ENCODE data around the gene FARSA. TPM values are rescaled to one million over a fixed set of nuclear protein-coding genes. Genes with fewer than 3 reads are reported as not detected.

Gene FARSA
- total and polyA plus RNA-seq, 2 of the 13 experiments (the other 11 are each of a cell fraction or from before 2014, with no cell fraction given): 25.9 to 72.0 TPM

- TF ChIP-seq ZBED4 (CRISPR knock-in tag; IDR thresholded peaks at IDR 0.05; ENCODE audit: borderline replicate concordance) (peak; percentile 60; the same call in 1 of the 2 replicates), NR2F1 (CRISPR knock-in tag; IDR thresholded peaks at IDR 0.05) (no peak), ZNF251 (CRISPR knock-in tag; IDR thresholded peaks at IDR 0.05) (no peak), SIN3B (IDR thresholded peaks at IDR 0.05; ENCODE audit: low read length) (0 out of 2 replicates have a peak, but pooled peaks have one; percentile 21), ZNF558 (CRISPR knock-in tag; IDR thresholded peaks at IDR 0.05; ENCODE audit: borderline replicate concordance) (peak; percentile 87; the same call in 1 of the 2 replicates), ZBTB46 (CRISPR knock-in tag; IDR thresholded peaks at IDR 0.05; ENCODE audit: borderline replicate concordance) (no peak), ZNF556 (CRISPR knock-in tag; IDR thresholded peaks at IDR 0.05; ENCODE audit: borderline replicate concordance) (peak; percentile 62; the same call in 1 of the 2 replicates), GFI1 (CRISPR knock-in tag; IDR thresholded peaks at IDR 0.05; ENCODE audit: borderline replicate concordance) (no peak), ZBTB10 (CRISPR knock-in tag; IDR thresholded peaks at IDR 0.05; ENCODE audit: borderline replicate concordance) (no peak), ZNF460 (CRISPR knock-in tag; IDR thresholded peaks at IDR 0.05; ENCODE audit: borderline replicate concordance) (no peak), ATF7-NPFF (CRISPR knock-in tag; IDR thresholded peaks at IDR 0.05; ENCODE audit: low read depth) (0 out of 2 replicates have a peak, but pooled peaks have one; percentile 62)
Measured at GRCh38 chr19:12933287-12934072, at the start of gene FARSA (continued).

Measured in HepG2 (cell line).